GM21576 (cell line): ENCODE results near the gene OR7A10.
"Not testable (repeated sequence)": the region's sequence is repeated elsewhere in the genome, so short reads cannot be mapped to it uniquely, and the experiment has no call there.

Experiments used
- ATAC-seq: cut with Tn5 transposase; IDR thresholded peaks from one replicate; pipeline ENCODE4 v1.9.1; 2021; ENCODE audit warnings: mild to moderate bottlenecking, moderate library complexity; ENCODE audit not compliant: unreplicated experiment

OR7A10 gene

DNA sequence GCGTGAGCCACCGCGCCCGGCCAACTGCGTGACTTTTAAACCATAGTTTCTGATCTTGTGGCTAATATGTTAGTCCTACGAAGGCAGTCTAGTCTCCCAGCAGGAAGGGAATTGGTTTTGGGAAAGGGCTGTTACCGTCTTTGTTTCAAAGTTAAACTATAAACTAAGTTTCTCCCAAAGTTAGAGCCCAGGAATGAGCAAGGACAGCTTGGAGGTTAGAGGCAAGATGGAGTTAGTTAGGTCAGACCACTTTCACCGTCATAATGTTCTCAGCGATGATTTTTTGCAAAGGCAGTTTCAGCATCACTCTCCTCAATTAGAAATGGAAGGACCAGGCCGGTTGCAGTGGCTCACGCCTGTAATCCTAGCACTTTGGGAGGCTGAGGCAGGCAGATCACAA is 52.7 kb downstream of the OR7A10 start:
- ATAC-seq: no peak

GRCh38 chr19:14795078-14795721 is 53.5 kb downstream of the OR7A10 start:
- ATAC-seq: no peak

- not testable (repeated sequence) for ATAC-seq
Measured at GRCh38 chr19:14792250-14792649, 56.5 kb downstream of the OR7A10 start.
